K562 (cell line): ENCODE measurements around the gene ADD1.
A peak's percentile ranks its signal among the peaks of the same experiment; 100 is the strongest.

ENCODE experiments used
- CHCHD3 ChIP-seq: fragments of 250-450 bp; sonication (Bioruptor Pico); IDR thresholded peaks from 2 replicates; pipeline ENCODE4 v2.1.2; 2022; ENCODE audit warnings: mild to moderate bottlenecking
- CTCF ChIP-seq, 3 experiments: IDR thresholded peaks in 2 of 3; conservative IDR thresholded peaks in 1 of 3; 2 replicates each; pipeline ENCODE4 v1.5.1; 2011 to 2012; ENCODE audit warnings: low read length in 3 of 3, mild to moderate bottlenecking in 3 of 3, control low read depth in 2 of 3, improper control_type of control experiment in 1 of 3, inconsistent platforms in 1 of 3, low read depth in 1 of 3, mixed read lengths in 1 of 3, moderate library complexity in 1 of 3; ENCODE audit not compliant: insufficient read depth in 2 of 3
- EP300 ChIP-seq: IDR thresholded peaks from 2 replicates; pipeline ENCODE4 v1.6.1; 2012; ENCODE audit warnings: low read length, improper control_type of control experiment
- MAX ChIP-seq: sonication (generic); formaldehyde crosslinking; IDR thresholded peaks from 2 replicates; pipeline ENCODE4 v1.9.0; 2022; ENCODE audit warnings: mild to moderate bottlenecking, missing genetic modification reagents
- SP2 ChIP-seq: IDR thresholded peaks from 2 replicates; pipeline ENCODE4 v1.6.1; 2011; ENCODE audit warnings: mild to moderate bottlenecking, low read depth, low read length, moderate library complexity; ENCODE audit not compliant: poor library complexity, severe bottlenecking; ENCODE audit errors: extremely low read depth
- TAF1 ChIP-seq: IDR thresholded peaks from 2 replicates; pipeline ENCODE4 v1.6.1; 2011; ENCODE audit warnings: mild to moderate bottlenecking, low read length, moderate library complexity; ENCODE audit not compliant: insufficient read depth, control insufficient read depth, severe bottlenecking; ENCODE audit errors: extremely low read depth
- TCF3 ChIP-seq: sonication (generic); formaldehyde crosslinking; IDR thresholded peaks from 2 replicates; pipeline ENCODE4 v1.4.0; 2020; ENCODE audit warnings: mild to moderate bottlenecking, missing genetic modification reagents
- TGIF2 ChIP-seq: sonication (generic); formaldehyde crosslinking; IDR thresholded peaks from 2 replicates; pipeline ENCODE4 v1.8.1; 2022; ENCODE audit warnings: mild to moderate bottlenecking, missing genetic modification reagents, moderate library complexity
- ZNF174 ChIP-seq: fragments of 250-450 bp; sonication (Bioruptor Pico); IDR thresholded peaks from 2 replicates; pipeline ENCODE4 v1.4.0; 2020; ENCODE audit warnings: mild to moderate bottlenecking
- ZNF224 ChIP-seq: sonication (generic); formaldehyde crosslinking; IDR thresholded peaks from 2 replicates; pipeline ENCODE4 v1.8.0; 2022; ENCODE audit warnings: mild to moderate bottlenecking, missing genetic modification reagents
- ZNF398 ChIP-seq: fragments of 250-450 bp; sonication (Bioruptor Pico); IDR thresholded peaks from 2 replicates; pipeline ENCODE4 v1.8.0; 2021; ENCODE audit warnings: moderate library complexity, mild to moderate bottlenecking, inconsistent platforms
- ZNF589 ChIP-seq: fragments of 200-800 bp; sonication (Bioruptor generic); IDR thresholded peaks from 2 replicates; pipeline ENCODE4 v1.6.1; 2016; ENCODE audit warnings: low read depth, missing genetic modification characterization, missing compliant biosample characterization

- peak; percentile 10; the same call in 1 of the 2 replicates for TF ChIP-seq EP300
- TF ChIP-seq CTCF (IDR thresholded peaks at IDR 0.05 in 2 of 3, conservative IDR thresholded peaks at IDR 0.05 in 1 of 3; ENCODE audit: insufficient read depth in 2 of 3, low read depth in 1 of 3, low read length in 3 of 3) = no peak
- no peak for TF ChIP-seq CHCHD3 (CRISPR knock-in tag)
- TF ChIP-seq ZNF224 = no peak
- no peak for TF ChIP-seq SP2
- no peak for TF ChIP-seq MAX (CRISPR knock-in tag)
- TF ChIP-seq TAF1 = no peak
- no peak for TF ChIP-seq ZNF398 (CRISPR knock-in tag)
- no peak for TF ChIP-seq ZNF589 (CRISPR knock-in tag)
- TF ChIP-seq ZNF174 (CRISPR knock-in tag) = no peak
- TF ChIP-seq TGIF2 = no peak
- TF ChIP-seq TCF3 (CRISPR knock-in tag) = no peak; the same call in 1 of the 2 replicates
These were observed 92.4 kb downstream of the ADD1 start for GRCh38 chr4:2935762-2936743.
